ENCODE results near the gene FRZB. TPM values are rescaled to one million over a fixed set of nuclear protein-coding genes. Genes with fewer than 3 reads are reported as not detected.

The FRZB gene
- total RNA-seq, 1 experiment from 2014 or later = 1.9 TPM

DNA sequence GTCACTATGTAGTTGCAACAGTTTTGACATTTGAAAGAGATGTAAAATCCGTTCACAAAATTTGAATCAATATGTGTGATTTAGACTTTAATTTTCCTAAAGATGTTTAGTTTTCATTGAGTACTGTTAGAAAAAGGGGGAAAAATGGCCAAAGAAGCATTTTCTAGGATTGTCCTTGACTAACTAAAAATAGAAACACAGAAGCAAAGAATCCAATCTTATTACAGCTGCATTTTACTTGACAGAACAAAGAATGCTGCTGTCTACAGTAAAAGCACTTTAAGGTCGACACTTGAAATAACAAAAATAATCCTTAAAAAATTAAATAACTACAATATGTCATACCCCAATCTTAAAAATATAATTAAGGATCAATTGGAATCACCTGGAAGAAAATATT lies 48.9 kb downstream of the FRZB start:
- peaks cover 14% of the 10 kb centered on the region for H3K27me3 Mint-ChIP-seq (ENCODE audit: low read depth)
- H3K4me1 Mint-ChIP-seq = peaks cover 33% of the 10 kb centered on the region
- ATAC-seq = no peak
- ChIA-PET CTCF (interaction anchor here (2.8 to 3.6 kb wide), 2 partner anchors 50 kb away, joined by 13 to 15 read pairs; partner anchors contain the start of gene FRZB), POLR2A (no interaction called here)
- H3K27ac Mint-ChIP-seq = no peak overlapping the region
- no peak for TF ChIP-seq RORB (CRISPR knock-in tag; IDR thresholded peaks at IDR 0.05)
- TF ChIP-seq, protein P1, sequence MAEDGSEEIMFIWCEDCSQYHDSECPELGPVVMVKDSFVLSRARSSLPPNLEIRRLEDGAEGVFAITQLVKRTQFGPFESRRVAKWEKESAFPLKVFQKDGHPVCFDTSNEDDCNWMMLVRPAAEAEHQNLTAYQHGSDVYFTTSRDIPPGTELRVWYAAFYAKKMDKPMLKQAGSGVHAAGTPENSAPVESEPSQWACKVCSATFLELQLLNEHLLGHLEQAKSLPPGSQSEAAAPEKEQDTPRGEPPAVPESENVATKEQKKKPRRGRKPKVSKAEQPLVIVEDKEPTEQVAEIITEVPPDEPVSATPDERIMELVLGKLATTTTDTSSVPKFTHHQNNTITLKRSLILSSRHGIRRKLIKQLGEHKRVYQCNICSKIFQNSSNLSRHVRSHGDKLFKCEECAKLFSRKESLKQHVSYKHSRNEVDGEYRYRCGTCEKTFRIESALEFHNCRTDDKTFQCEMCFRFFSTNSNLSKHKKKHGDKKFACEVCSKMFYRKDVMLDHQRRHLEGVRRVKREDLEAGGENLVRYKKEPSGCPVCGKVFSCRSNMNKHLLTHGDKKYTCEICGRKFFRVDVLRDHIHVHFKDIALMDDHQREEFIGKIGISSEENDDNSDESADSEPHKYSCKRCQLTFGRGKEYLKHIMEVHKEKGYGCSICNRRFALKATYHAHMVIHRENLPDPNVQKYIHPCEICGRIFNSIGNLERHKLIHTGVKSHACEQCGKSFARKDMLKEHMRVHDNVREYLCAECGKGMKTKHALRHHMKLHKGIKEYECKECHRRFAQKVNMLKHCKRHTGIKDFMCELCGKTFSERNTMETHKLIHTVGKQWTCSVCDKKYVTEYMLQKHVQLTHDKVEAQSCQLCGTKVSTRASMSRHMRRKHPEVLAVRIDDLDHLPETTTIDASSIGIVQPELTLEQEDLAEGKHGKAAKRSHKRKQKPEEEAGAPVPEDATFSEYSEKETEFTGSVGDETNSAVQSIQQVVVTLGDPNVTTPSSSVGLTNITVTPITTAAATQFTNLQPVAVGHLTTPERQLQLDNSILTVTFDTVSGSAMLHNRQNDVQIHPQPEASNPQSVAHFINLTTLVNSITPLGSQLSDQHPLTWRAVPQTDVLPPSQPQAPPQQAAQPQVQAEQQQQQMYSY (CRISPR knock-in tag; IDR thresholded peaks at IDR 0.05) = no peak
- TF ChIP-seq ATF1 (CRISPR knock-in tag; IDR thresholded peaks at IDR 0.05) = no peak
- TF ChIP-seq, protein P2, sequence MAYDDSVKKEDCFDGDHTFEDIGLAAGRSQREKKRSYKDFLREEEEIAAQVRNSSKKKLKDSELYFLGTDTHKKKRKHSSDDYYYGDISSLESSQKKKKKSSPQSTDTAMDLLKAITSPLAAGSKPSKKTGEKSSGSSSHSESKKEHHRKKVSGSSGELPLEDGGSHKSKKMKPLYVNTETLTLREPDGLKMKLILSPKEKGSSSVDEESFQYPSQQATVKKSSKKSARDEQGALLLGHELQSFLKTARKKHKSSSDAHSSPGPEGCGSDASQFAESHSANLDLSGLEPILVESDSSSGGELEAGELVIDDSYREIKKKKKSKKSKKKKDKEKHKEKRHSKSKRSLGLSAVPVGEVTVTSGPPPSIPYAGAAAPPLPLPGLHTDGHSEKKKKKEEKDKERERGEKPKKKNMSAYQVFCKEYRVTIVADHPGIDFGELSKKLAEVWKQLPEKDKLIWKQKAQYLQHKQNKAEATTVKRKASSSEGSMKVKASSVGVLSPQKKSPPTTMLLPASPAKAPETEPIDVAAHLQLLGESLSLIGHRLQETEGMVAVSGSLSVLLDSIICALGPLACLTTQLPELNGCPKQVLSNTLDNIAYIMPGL (CRISPR knock-in tag; IDR thresholded peaks at IDR 0.05) = no peak
- no peak for TF ChIP-seq ZNF281 (CRISPR knock-in tag; IDR thresholded peaks at IDR 0.05)
- TF ChIP-seq ARID4B (CRISPR knock-in tag; IDR thresholded peaks at IDR 0.05; ENCODE audit: borderline replicate concordance) = no peak
- no peak for TF ChIP-seq NR1H2 (CRISPR knock-in tag; IDR thresholded peaks at IDR 0.05)
- TF ChIP-seq ZNF396 (CRISPR knock-in tag; IDR thresholded peaks at IDR 0.05; ENCODE audit: borderline replicate concordance) = no peak
- no peak for TF ChIP-seq MYBL2 (CRISPR knock-in tag; IDR thresholded peaks at IDR 0.05)
- no peak overlapping the region for H3K4me3 Mint-ChIP-seq
- H3K9me3 Mint-ChIP-seq = no peaks in the 10 kb centered on the region
- no peaks in the 10 kb centered on the region for H3K36me3 Mint-ChIP-seq
- no peak for DNase-seq (ENCODE audit: low spot score)

DNA sequence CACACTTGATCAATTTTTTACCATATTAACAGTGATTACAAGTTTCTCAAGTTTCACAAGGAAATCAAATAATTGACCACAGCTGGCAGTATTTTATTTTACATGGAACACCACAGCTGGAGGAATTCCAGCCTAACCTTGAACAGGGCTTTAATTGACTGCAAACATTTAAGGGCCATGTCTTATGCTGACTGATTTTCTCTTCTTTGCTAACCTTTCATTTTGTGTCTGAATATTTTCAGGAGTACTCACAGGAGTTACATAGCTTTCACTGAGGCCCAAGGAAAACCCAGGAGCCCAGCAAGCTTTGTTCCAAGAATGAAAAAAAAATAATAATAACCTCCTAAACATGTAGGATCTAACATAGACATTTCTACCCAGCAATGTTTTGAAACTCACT lies 49.6 kb downstream of the FRZB start:
- Mint-ChIP-seq H3K36me3 (no peaks in the 10 kb centered on the region), H3K27me3 (ENCODE audit: low read depth) (peaks cover 17% of the 10 kb centered on the region), H3K9me3 (no peaks in the 10 kb centered on the region), H3K27ac (peak overlapping the region; percentile 58; the same call in 1 of the 2 replicates), H3K4me1 (peaks cover 38% of the 10 kb centered on the region), H3K4me3 (no peak overlapping the region)
- ATAC-seq (no peak), DNase-seq (ENCODE audit: low spot score) (no peak)
- CTCF ChIA-PET = interaction anchor here (3.6 kb wide), 1 partner anchor 51 kb away, joined by 13 read pairs; the partner anchor contains the start of gene FRZB
- POLR2A ChIA-PET = no interaction called here
- TF ChIP-seq OVOL2 (CRISPR knock-in tag; IDR thresholded peaks at IDR 0.05; ENCODE audit: borderline replicate concordance) (no peak), JAZF1 (CRISPR knock-in tag; IDR thresholded peaks at IDR 0.05) (no peak), AR (CRISPR knock-in tag; IDR thresholded peaks at IDR 0.05) (no peak)
- TF ChIP-seq, protein P1 (CRISPR knock-in tag; IDR thresholded peaks at IDR 0.05) = no peak
